ENCODE measurements around the gene PSIP1. TPM values are rescaled to one million over a fixed set of nuclear protein-coding genes. Genes with fewer than 3 reads are reported as not detected.

The PSIP1 gene
- total RNA-seq, 3 donors from 2014 or later (not counting 1 experiment from before 2014, with no cell fraction given), result 50.3 to 83.1 (median 72.6) TPM

DNA sequence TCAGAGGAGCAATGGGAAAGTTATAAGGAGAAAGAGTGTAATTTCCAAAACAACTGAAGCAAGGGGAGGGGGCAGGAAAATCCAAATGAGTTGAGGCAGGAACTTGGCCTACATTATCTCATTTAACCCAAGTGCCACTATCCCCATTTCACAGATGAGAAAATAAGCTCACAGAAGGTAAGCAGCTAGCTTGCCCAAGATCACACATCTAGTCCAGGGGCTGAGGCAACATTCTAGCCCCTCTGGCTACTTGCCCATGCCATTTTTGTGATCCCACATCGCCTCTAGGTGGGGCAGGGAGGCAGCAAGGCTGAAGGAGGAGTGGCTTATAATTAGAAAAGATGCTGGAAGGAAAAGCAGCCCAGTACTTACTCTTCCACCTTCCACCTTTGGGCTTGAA lies 2.6 kb upstream of the PSIP1 start:
- H3K36me3 Mint-ChIP-seq, result no peaks in the 10 kb centered on the region
- H3K4me1 Mint-ChIP-seq, result peaks cover 24 to 27% of the 10 kb centered on the region in 2 donors
- H3K4me3 Mint-ChIP-seq, result no peak overlapping the region
- DNase-seq (peak in 1 of 2 donors; percentile 41), ATAC-seq (no peak)
- 80% methylated on average over 1 of the region's 1 CpG for WGBS (ENCODE audit: insufficient coverage)
- Histone ChIP-seq H3K4me1 (ENCODE audit: control insufficient read depth, insufficient read depth, low read length) (peaks cover 7% of the 10 kb centered on the region), H3K9me3 (ENCODE audit: control insufficient read depth, insufficient read depth, low read length) (no peaks in the 10 kb centered on the region), H3K27me3 (ENCODE audit: control insufficient read depth, insufficient read depth, low read length) (no peaks in the 10 kb centered on the region), H3K36me3 (ENCODE audit: control insufficient read depth, insufficient read depth, low read length) (peaks cover 5% of the 10 kb centered on the region), H3K27ac (ENCODE audit: low read length) (no peak overlapping the region), H3K4me3 (ENCODE audit: low read length) (no peak overlapping the region)
- no peaks in the 10 kb centered on the region for H3K9me3 Mint-ChIP-seq
- no peak overlapping the region for H3K27ac Mint-ChIP-seq
- intact Hi-C loops (cut with micrococcal nuclease), result no loop called here
- H3K27me3 Mint-ChIP-seq (ENCODE audit: low read depth in 2 of 2), result peaks cover 0 to 3% of the 10 kb centered on the region in 2 donors
- TF ChIP-seq, protein P1, sequence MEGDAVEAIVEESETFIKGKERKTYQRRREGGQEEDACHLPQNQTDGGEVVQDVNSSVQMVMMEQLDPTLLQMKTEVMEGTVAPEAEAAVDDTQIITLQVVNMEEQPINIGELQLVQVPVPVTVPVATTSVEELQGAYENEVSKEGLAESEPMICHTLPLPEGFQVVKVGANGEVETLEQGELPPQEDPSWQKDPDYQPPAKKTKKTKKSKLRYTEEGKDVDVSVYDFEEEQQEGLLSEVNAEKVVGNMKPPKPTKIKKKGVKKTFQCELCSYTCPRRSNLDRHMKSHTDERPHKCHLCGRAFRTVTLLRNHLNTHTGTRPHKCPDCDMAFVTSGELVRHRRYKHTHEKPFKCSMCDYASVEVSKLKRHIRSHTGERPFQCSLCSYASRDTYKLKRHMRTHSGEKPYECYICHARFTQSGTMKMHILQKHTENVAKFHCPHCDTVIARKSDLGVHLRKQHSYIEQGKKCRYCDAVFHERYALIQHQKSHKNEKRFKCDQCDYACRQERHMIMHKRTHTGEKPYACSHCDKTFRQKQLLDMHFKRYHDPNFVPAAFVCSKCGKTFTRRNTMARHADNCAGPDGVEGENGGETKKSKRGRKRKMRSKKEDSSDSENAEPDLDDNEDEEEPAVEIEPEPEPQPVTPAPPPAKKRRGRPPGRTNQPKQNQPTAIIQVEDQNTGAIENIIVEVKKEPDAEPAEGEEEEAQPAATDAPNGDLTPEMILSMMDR (IDR thresholded peaks at IDR 0.05), result no peak

- no peaks in the 10 kb centered on the region for H3K9me3 ChIP-seq (ENCODE audit: control insufficient read depth, insufficient read depth, low read length)
- H3K36me3 Mint-ChIP-seq, result no peaks in the 10 kb centered on the region
- no peak for ATAC-seq
- H3K27ac ChIP-seq (ENCODE audit: low read length), result no peak overlapping the region
- 60% methylated on average over 3 of the region's 3 CpGs for WGBS (ENCODE audit: insufficient coverage)
- peaks cover 0 to 3% of the 10 kb centered on the region in 2 donors for H3K27me3 Mint-ChIP-seq (ENCODE audit: low read depth in 2 of 2)
- intact Hi-C loops (cut with micrococcal nuclease), result no loop called here
- H3K4me1 ChIP-seq (ENCODE audit: control insufficient read depth, insufficient read depth, low read length), result peaks cover 7% of the 10 kb centered on the region
- H3K4me3 ChIP-seq (ENCODE audit: low read length), result no peak overlapping the region
- TF ChIP-seq, protein P1 (IDR thresholded peaks at IDR 0.05), result no peak
- H3K9me3 Mint-ChIP-seq, result no peaks in the 10 kb centered on the region
- H3K4me1 Mint-ChIP-seq, result peaks cover 29 to 30% of the 10 kb centered on the region in 2 donors
- no peaks in the 10 kb centered on the region for H3K27me3 ChIP-seq (ENCODE audit: control insufficient read depth, insufficient read depth, low read length)
- H3K4me3 Mint-ChIP-seq, result no peak overlapping the region
- H3K27ac Mint-ChIP-seq, result no peak overlapping the region
- no peak for DNase-seq
- H3K36me3 ChIP-seq (ENCODE audit: control insufficient read depth, insufficient read depth, low read length), result peaks cover 6% of the 10 kb centered on the region
Measured at GRCh38 chr9:15512889-15513288, 2.1 kb upstream of the PSIP1 start.

DNA sequence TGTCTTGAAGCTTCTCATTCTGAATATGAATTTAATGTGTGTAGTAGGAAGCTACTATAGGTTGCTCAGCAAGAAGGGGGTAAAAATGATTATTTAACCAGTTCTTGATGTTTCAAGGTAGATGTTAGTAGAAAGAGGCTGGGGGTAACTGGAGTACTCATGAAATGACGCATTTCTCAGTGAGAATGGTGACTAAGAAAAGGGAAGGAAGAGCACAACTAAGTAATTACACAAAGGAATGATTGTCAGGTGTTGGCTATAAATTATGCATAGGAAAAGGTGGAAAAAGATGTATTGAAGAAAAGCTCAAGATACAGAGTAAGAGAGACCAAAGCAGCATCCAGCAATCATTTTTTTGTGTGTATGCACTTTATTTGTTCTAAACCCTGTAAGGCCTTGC lies 1.4 kb upstream of the PSIP1 start:
- Mint-ChIP-seq H3K27me3 (ENCODE audit: low read depth in 2 of 2) (no peaks in the 10 kb centered on the region), H3K27ac (no peak overlapping the region), H3K9me3 (no peaks in the 10 kb centered on the region), H3K36me3 (no peaks in the 10 kb centered on the region), H3K4me3 (peak overlapping the region; percentile 1), H3K4me1 (peaks cover 30% of the 10 kb centered on the region in 2 donors)
- ATAC-seq (no peak), DNase-seq (no peak)
- intact Hi-C loops (cut with micrococcal nuclease), result no loop called here
- WGBS (ENCODE audit: insufficient coverage), result 75% methylated on average over 1 of the region's 1 CpG
- no peaks in the 10 kb centered on the region for H3K27me3 ChIP-seq (ENCODE audit: control insufficient read depth, insufficient read depth, low read length)
- TF ChIP-seq, protein P1 (IDR thresholded peaks at IDR 0.05), result no peak
- H3K27ac ChIP-seq (ENCODE audit: low read length), result no peak overlapping the region
- peaks cover 7% of the 10 kb centered on the region for H3K4me1 ChIP-seq (ENCODE audit: control insufficient read depth, insufficient read depth, low read length)
- H3K9me3 ChIP-seq (ENCODE audit: control insufficient read depth, insufficient read depth, low read length), result no peaks in the 10 kb centered on the region
- H3K4me3 ChIP-seq (ENCODE audit: low read length), result no peak overlapping the region
- peaks cover 6% of the 10 kb centered on the region for H3K36me3 ChIP-seq (ENCODE audit: control insufficient read depth, insufficient read depth, low read length)

All from natural killer cell (primary cell).